GM12864 (cell line): Measurements from ENCODE around the gene AP2A1.

Source experiments
- DNase-seq: peaks from one replicate; pipeline ENCODE4 v3.0.0-alpha.2; 2011; ENCODE audit warnings: low read depth
- H3K4me3 ChIP-seq: 2 replicates; pipeline ENCODE4 v1.5.1; 2011; ENCODE audit warnings: mild to moderate bottlenecking, low read depth, low read length, control low read depth
- CTCF ChIP-seq: IDR thresholded peaks from 2 replicates; pipeline ENCODE4 v1.5.1; 2011; ENCODE audit warnings: low read depth, mild to moderate bottlenecking, moderate library complexity, low read length, control low read depth, inconsistent platforms; ENCODE audit errors: missing control alignments

AP2A1 gene

GRCh38 chr19:49766007-49766929 lies 533 bp upstream of the AP2A1 start:
- no peak for TF ChIP-seq CTCF
- DNase-seq = peak; percentile 100
- peak overlapping the region; percentile 61 for H3K4me3 ChIP-seq

GRCh38 chr19:49767381-49767780 lies 580 bp downstream of the AP2A1 start:
- DNase-seq = no peak
- no peak for TF ChIP-seq CTCF
- peak overlapping the region; percentile 94 for H3K4me3 ChIP-seq

DNA sequence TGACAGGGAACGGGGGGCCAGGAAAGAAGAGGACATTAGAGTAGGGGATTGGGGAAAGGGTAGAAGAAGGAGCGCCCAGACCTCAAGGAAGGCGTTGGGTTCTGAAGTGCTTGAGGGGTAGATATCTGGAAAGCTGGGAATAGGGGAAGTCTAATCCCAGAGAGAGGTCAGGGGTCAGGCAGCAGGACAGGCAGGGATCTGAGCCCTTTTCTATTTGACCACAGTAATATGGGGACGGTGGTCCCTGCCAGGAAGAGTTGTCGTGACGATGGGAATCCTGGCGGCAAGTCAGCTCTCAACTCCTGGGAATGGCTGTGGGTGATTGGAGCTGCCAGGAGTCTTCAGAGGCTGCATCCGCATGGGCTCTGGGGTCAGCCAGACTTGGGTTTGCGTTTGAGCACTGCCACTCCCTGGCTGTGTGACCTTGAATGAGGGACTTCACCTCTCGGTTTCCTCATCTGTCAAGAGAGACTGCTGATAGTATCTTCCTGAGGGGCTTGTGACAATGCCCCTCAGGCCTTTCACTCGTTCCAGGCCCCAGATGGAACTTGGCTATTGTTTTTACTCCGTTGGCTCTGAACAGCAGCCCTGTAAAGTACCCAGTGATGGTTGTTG lies 1.3 kb downstream of the AP2A1 start:
- no peak for DNase-seq
- no peak for TF ChIP-seq CTCF

DNA sequence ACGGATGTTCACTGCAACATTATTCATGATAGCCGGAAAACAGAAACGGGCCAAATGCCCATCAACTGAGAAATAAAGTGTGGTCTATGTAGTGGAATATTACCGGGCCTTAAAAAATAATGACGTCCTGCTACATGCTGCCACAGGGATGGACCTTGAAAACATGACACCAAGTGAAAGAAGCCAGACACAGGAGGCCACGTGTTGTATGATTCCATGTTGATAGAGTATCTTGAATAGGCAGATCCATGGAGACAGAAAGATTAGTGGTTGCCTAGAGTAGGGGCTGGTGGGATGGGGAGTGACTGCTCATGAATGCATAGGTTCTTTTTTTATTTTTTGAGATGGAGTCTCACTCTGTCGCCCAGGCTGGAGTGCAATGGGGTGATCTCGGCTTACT lies 3.7 kb downstream of the AP2A1 start:
- no peak overlapping the region for H3K4me3 ChIP-seq
- TF ChIP-seq CTCF = no peak
- DNase-seq = no peak

More for the DNA sequence above, 1.3 kb downstream of the AP2A1 start:
- peak overlapping the region; percentile 94 for H3K4me3 ChIP-seq

- TF ChIP-seq CTCF = no peak
- no peak for DNase-seq
- no peak overlapping the region for H3K4me3 ChIP-seq
Measured at GRCh38 chr19:49771674-49772139, 4.9 kb downstream of the AP2A1 start.

- no peak overlapping the region for H3K4me3 ChIP-seq
- no peak for TF ChIP-seq CTCF
- no peak for DNase-seq
Measured at GRCh38 chr19:49772850-49773432, 6.1 kb downstream of the AP2A1 start.
